Measurements from ENCODE around the gene ORM2.

Gene ORM2

GRCh38 chr9:114341152-114341830, 11.6 kb downstream of the ORM2 start:
- H3K9ac ChIP-seq (ENCODE audit: low read depth, low read length, poor library complexity, severe bottlenecking), result no peak overlapping the region
- H3K27me3 ChIP-seq (ENCODE audit: insufficient read depth, low read length, poor library complexity, severe bottlenecking), result no peaks in the 10 kb centered on the region
- no peaks in the 10 kb centered on the region for H3K9me2 ChIP-seq (replicated peaks; ENCODE audit: low read depth, low read length)
- no peak for TF ChIP-seq EZH2phosphoT487 (IDR thresholded peaks at IDR 0.05; ENCODE audit: borderline replicate concordance)
- TF ChIP-seq, protein P1, sequence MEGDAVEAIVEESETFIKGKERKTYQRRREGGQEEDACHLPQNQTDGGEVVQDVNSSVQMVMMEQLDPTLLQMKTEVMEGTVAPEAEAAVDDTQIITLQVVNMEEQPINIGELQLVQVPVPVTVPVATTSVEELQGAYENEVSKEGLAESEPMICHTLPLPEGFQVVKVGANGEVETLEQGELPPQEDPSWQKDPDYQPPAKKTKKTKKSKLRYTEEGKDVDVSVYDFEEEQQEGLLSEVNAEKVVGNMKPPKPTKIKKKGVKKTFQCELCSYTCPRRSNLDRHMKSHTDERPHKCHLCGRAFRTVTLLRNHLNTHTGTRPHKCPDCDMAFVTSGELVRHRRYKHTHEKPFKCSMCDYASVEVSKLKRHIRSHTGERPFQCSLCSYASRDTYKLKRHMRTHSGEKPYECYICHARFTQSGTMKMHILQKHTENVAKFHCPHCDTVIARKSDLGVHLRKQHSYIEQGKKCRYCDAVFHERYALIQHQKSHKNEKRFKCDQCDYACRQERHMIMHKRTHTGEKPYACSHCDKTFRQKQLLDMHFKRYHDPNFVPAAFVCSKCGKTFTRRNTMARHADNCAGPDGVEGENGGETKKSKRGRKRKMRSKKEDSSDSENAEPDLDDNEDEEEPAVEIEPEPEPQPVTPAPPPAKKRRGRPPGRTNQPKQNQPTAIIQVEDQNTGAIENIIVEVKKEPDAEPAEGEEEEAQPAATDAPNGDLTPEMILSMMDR (conservative IDR thresholded peaks at IDR 0.05; ENCODE audit: low read length), result no peak
- no peaks in the 10 kb centered on the region for H3K4me1 ChIP-seq (ENCODE audit: insufficient read depth, low read length, poor library complexity, severe bottlenecking)
- H3F3A ChIP-seq (ENCODE audit: low read depth), result no peaks in the 10 kb centered on the region
- H3K4me2 ChIP-seq (ENCODE audit: low read depth, low read length, poor library complexity, severe bottlenecking), result no peak overlapping the region
- H4K20me1 ChIP-seq (ENCODE audit: insufficient read depth, low read length, poor library complexity, severe bottlenecking), result no peaks in the 10 kb centered on the region
- H3K9me3 ChIP-seq (ENCODE audit: insufficient read depth, low read depth, low read length), result no peaks in the 10 kb centered on the region
- peaks cover 92% of the 10 kb centered on the region; the same call in 1 of the 2 replicates for H3K36me3 ChIP-seq (ENCODE audit: insufficient read depth, low read length)
- no peaks in the 10 kb centered on the region for H3K79me2 ChIP-seq (ENCODE audit: insufficient read depth, low read length)
- no peak overlapping the region for H3K4me3 ChIP-seq (ENCODE audit: low read length, poor library complexity, severe bottlenecking)
- no peak overlapping the region for H2AFZ ChIP-seq (ENCODE audit: low read length)

GRCh38 chr9:114341991-114342390, 12.3 kb downstream of the ORM2 start:
- Histone ChIP-seq H4K20me1 (ENCODE audit: insufficient read depth, low read length, poor library complexity, severe bottlenecking) (no peaks in the 10 kb centered on the region), H3K27me3 (ENCODE audit: insufficient read depth, low read length, poor library complexity, severe bottlenecking) (no peaks in the 10 kb centered on the region), H3K9me2 (replicated peaks; ENCODE audit: low read depth, low read length) (no peaks in the 10 kb centered on the region), H3K36me3 (ENCODE audit: insufficient read depth, low read length) (peaks cover 94% of the 10 kb centered on the region; the same call in 1 of the 2 replicates), H3F3A (ENCODE audit: low read depth) (no peaks in the 10 kb centered on the region), H3K4me3 (ENCODE audit: low read length, poor library complexity, severe bottlenecking) (no peak overlapping the region), H3K79me2 (ENCODE audit: insufficient read depth, low read length) (no peaks in the 10 kb centered on the region), H2AFZ (ENCODE audit: low read length) (no peak overlapping the region), H3K9ac (ENCODE audit: low read depth, low read length, poor library complexity, severe bottlenecking) (no peak overlapping the region), H3K4me1 (ENCODE audit: insufficient read depth, low read length, poor library complexity, severe bottlenecking) (no peaks in the 10 kb centered on the region), H3K4me2 (ENCODE audit: low read depth, low read length, poor library complexity, severe bottlenecking) (no peak overlapping the region), H3K9me3 (ENCODE audit: insufficient read depth, low read depth, low read length) (no peaks in the 10 kb centered on the region)
- TF ChIP-seq, protein P1 (conservative IDR thresholded peaks at IDR 0.05; ENCODE audit: low read length), result no peak
- no peak for TF ChIP-seq EZH2phosphoT487 (IDR thresholded peaks at IDR 0.05; ENCODE audit: borderline replicate concordance)

DNA sequence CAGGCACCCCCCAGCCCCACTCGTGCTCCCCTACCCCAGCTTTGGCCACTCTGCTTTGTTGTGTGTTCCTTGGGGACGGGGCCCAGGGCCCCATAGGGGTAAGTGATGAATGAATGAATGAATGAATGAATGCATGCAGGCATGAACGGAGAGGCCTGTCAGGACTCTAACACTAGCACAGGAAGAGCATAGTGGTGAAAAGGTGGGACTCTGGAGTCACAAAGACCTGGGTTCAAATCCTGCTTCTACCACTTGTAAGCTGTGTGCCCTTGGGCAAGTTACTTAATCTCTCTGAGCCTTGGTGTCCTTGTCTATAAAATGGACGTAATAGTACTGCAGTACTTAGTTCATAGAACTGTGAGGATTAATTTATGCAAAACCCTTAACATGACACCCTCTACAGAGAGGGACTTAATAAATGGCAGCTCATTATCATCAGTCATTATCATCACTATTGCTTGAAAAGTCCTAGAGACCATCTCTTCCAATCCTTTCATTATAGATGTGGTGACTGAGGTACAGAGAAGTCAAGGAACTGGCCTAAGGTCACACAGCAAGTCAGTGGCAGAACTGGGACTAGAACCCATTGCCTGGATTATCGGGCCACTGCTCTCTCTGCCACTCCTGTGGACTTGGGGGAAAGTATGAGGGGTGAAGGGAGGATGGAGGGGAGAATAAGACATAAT, 13.2 kb downstream of the ORM2 start:
- H3K4me2 ChIP-seq (ENCODE audit: low read depth, low read length, poor library complexity, severe bottlenecking), result no peak overlapping the region
- peaks cover under 1% of the 10 kb centered on the region for H3K4me1 ChIP-seq (ENCODE audit: insufficient read depth, low read length, poor library complexity, severe bottlenecking)
- H3F3A ChIP-seq (ENCODE audit: low read depth), result no peaks in the 10 kb centered on the region
- TF ChIP-seq, protein P1 (conservative IDR thresholded peaks at IDR 0.05; ENCODE audit: low read length), result no peak
- TF ChIP-seq EZH2phosphoT487 (IDR thresholded peaks at IDR 0.05; ENCODE audit: borderline replicate concordance), result no peak
- H4K20me1 ChIP-seq (ENCODE audit: insufficient read depth, low read length, poor library complexity, severe bottlenecking), result no peaks in the 10 kb centered on the region
- no peak overlapping the region for H3K9ac ChIP-seq (ENCODE audit: low read depth, low read length, poor library complexity, severe bottlenecking)
- H3K27me3 ChIP-seq (ENCODE audit: insufficient read depth, low read length, poor library complexity, severe bottlenecking), result no peaks in the 10 kb centered on the region
- H2AFZ ChIP-seq (ENCODE audit: low read length), result no peak overlapping the region
- no peak overlapping the region for H3K4me3 ChIP-seq (ENCODE audit: low read length, poor library complexity, severe bottlenecking)
- H3K79me2 ChIP-seq (ENCODE audit: insufficient read depth, low read length), result no peaks in the 10 kb centered on the region
- peaks cover 92% of the 10 kb centered on the region; the same call in 1 of the 2 replicates for H3K36me3 ChIP-seq (ENCODE audit: insufficient read depth, low read length)
- no peaks in the 10 kb centered on the region for H3K9me2 ChIP-seq (replicated peaks; ENCODE audit: low read depth, low read length)
- no peaks in the 10 kb centered on the region for H3K9me3 ChIP-seq (ENCODE audit: insufficient read depth, low read depth, low read length)

Data from Loucy (cell line).